ENCODE data around the gene PRR14. TPM values are rescaled to one million over a fixed set of nuclear protein-coding genes. Genes with fewer than 3 reads are reported as not detected.
A peak's percentile ranks its signal among the peaks of the same experiment; 100 is the strongest.

PRR14 gene
- total RNA-seq: 100 to 1,000 TPM in 1 of 4 donors, 10 to 100 TPM in 3; 45.5 to 107 (median 65.0) TPM

DNA sequence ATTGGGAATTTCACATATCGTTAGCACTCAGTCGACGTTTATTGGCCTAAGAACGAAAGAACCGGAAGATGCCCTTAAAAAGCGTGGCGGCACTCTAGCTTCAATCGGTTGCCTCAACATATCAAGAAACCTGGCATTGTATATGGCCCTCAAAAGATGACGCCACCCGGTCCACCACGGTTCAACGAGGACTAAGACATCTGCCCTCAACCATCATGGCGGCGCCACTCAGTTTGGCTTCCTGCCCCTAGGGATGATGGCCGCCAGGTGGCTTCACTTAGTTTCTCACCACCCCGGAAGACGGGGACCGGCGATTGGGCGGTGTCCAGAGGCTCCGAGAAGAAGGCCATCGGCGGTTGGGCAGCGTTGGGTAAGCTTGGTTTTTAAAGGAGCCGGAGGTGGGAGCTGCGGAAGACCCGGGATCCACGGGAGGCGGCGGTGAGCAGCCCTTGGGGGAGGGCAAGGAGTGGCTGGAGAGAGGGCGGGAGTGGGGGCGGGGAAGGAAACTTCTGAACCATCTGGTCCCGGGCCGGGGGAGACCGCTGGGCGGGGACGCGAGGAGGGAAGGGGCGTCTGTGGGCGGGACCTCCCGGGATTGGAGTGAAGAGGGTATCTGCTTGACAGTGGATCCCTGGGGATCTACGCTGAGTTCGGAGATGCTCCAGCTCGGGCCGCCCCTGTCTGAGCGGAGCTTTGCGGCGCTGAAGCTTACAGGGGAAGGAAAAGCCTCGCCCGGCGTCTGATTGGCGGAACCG, at the start of gene PRR14:
PRR14 (plus strand) TSS at position 592 of the 755 bp plus-strand sequence. CDS start 686 bp downstream, outside the sequence.
- Histone ChIP-seq H3K4me3 (peak within 1 kb of the TSS; percentile 62 to 89 (median 81)), H3K4me1 (peaks cover 0 to 20% (median 2%) of the 10 kb centered on the region in 4 donors), H3K27ac (peak within 1 kb of the TSS; percentile 89 to 95 (median 92)), H3K9me3 (no peaks in the 10 kb centered on the region), H3K36me3 (peaks cover 0 to 31% (median 2%) of the 10 kb centered on the region in 3 donors), H3K27me3 (no peaks in the 10 kb centered on the region)
- TF ChIP-seq, protein P1, sequence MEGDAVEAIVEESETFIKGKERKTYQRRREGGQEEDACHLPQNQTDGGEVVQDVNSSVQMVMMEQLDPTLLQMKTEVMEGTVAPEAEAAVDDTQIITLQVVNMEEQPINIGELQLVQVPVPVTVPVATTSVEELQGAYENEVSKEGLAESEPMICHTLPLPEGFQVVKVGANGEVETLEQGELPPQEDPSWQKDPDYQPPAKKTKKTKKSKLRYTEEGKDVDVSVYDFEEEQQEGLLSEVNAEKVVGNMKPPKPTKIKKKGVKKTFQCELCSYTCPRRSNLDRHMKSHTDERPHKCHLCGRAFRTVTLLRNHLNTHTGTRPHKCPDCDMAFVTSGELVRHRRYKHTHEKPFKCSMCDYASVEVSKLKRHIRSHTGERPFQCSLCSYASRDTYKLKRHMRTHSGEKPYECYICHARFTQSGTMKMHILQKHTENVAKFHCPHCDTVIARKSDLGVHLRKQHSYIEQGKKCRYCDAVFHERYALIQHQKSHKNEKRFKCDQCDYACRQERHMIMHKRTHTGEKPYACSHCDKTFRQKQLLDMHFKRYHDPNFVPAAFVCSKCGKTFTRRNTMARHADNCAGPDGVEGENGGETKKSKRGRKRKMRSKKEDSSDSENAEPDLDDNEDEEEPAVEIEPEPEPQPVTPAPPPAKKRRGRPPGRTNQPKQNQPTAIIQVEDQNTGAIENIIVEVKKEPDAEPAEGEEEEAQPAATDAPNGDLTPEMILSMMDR (IDR thresholded peaks at IDR 0.05): peak; percentile 27 to 83 (median 68)
- peak in 1 of 2 donors; percentile 65 for TF ChIP-seq POLR2A (IDR thresholded peaks at IDR 0.05)
- DNase-seq: peak; percentile 99 to 100 (median 100)

- Histone ChIP-seq H3K27me3 (no peaks in the 10 kb centered on the region), H3K4me1 (peaks cover 0 to 11% (median 0%) of the 10 kb centered on the region in 4 donors), H3K27ac (no peak overlapping the region), H3K4me3 (no peak overlapping the region), H3K36me3 (peaks cover 0 to 46% (median 0%) of the 10 kb centered on the region in 3 donors), H3K9me3 (no peaks in the 10 kb centered on the region)
- TF ChIP-seq, protein P1 (IDR thresholded peaks at IDR 0.05): no peak
- no peak for TF ChIP-seq POLR2A (IDR thresholded peaks at IDR 0.05)
- DNase-seq: no peak
Measured at GRCh38 chr16:30601966-30602365, 48.8 kb upstream of the PRR14 start.

- peaks cover 0 to 11% (median 0%) of the 10 kb centered on the region in 4 donors for H3K4me1 ChIP-seq
- no peak for DNase-seq
- no peaks in the 10 kb centered on the region for H3K9me3 ChIP-seq
- no peak overlapping the region for H3K27ac ChIP-seq
- TF ChIP-seq, protein P1 (IDR thresholded peaks at IDR 0.05): no peak
- TF ChIP-seq POLR2A (IDR thresholded peaks at IDR 0.05): no peak
- H3K4me3 ChIP-seq: no peak overlapping the region
- H3K27me3 ChIP-seq: no peaks in the 10 kb centered on the region
- peaks cover 0 to 51% (median 0%) of the 10 kb centered on the region in 3 donors for H3K36me3 ChIP-seq
Measured at GRCh38 chr16:30602616-30603277, 48.0 kb upstream of the PRR14 start.

GRCh38 chr16:30603945-30604315, 46.8 kb upstream of the PRR14 start:
- H3K27me3 ChIP-seq: no peaks in the 10 kb centered on the region
- TF ChIP-seq POLR2A (IDR thresholded peaks at IDR 0.05): no peak
- TF ChIP-seq, protein P1 (IDR thresholded peaks at IDR 0.05): no peak
- peaks cover 0 to 51% (median 0%) of the 10 kb centered on the region in 3 donors for H3K36me3 ChIP-seq
- H3K27ac ChIP-seq: peak overlapping the region in 1 of 4 donors; percentile 31
- no peak overlapping the region for H3K4me3 ChIP-seq
- H3K9me3 ChIP-seq: no peaks in the 10 kb centered on the region
- DNase-seq: no peak
- H3K4me1 ChIP-seq: peaks cover 0 to 14% (median 0%) of the 10 kb centered on the region in 4 donors

GRCh38 chr16:30604316-30604947, 46.3 kb upstream of the PRR14 start:
- DNase-seq: no peak
- Histone ChIP-seq H3K4me3 (no peak overlapping the region), H3K4me1 (peaks cover 0 to 18% (median 0%) of the 10 kb centered on the region in 4 donors), H3K27ac (peak overlapping the region in 1 of 4 donors; percentile 31), H3K36me3 (peaks cover 0 to 51% (median 0%) of the 10 kb centered on the region in 3 donors), H3K27me3 (no peaks in the 10 kb centered on the region), H3K9me3 (no peaks in the 10 kb centered on the region)
- no peak for TF ChIP-seq POLR2A (IDR thresholded peaks at IDR 0.05)
- TF ChIP-seq, protein P1 (IDR thresholded peaks at IDR 0.05): no peak

Data from Peyer's patch (tissue), 4 donors.